Loucy (cell line): ENCODE measurements around the gene TELO2.

ENCODE experiments used
- H2AFZ ChIP-seq: fragments of 200-600 bp; sonication (generic); 2 replicates; pipeline ENCODE4 v1.6.0; 2016; ENCODE audit warnings: antibody characterized with exemption, mild to moderate bottlenecking, low read length, moderate library complexity
- H3F3A ChIP-seq: fragments of 200-600 bp; 2 replicates; pipeline ENCODE4 v1.6.0; 2016; ENCODE audit warnings: antibody characterized with exemption, low read depth, mild to moderate bottlenecking
- H3K27me3 ChIP-seq: fragments of 200-600 bp; sonication (generic); 2 replicates; pipeline ENCODE4 v1.6.1; 2014; ENCODE audit warnings: low read length, mild to moderate bottlenecking; ENCODE audit not compliant: insufficient read depth, poor library complexity, severe bottlenecking
- H3K36me3 ChIP-seq: fragments of 200-600 bp; sonication (generic); 2 replicates; pipeline ENCODE4 v1.6.1; 2016; ENCODE audit warnings: low read length; ENCODE audit not compliant: insufficient read depth
- H3K4me1 ChIP-seq: fragments of 200-600 bp; sonication (generic); 2 replicates; pipeline ENCODE4 v1.5.1; 2014; ENCODE audit warnings: low read length, mild to moderate bottlenecking; ENCODE audit not compliant: insufficient read depth, poor library complexity, severe bottlenecking
- H3K4me2 ChIP-seq: fragments of 200-600 bp; sonication (generic); 2 replicates; pipeline ENCODE4 v1.6.0; 2014; ENCODE audit warnings: antibody characterized with exemption, low read length, low read depth, mild to moderate bottlenecking; ENCODE audit not compliant: poor library complexity, severe bottlenecking
- H3K4me3 ChIP-seq: fragments of 200-600 bp; sonication (generic); 2 replicates; pipeline ENCODE4 v1.5.1; 2014; ENCODE audit warnings: low read length, mild to moderate bottlenecking, mixed read lengths; ENCODE audit not compliant: poor library complexity, severe bottlenecking
- H3K79me2 ChIP-seq: fragments of 200-600 bp; sonication (generic); 2 replicates; pipeline ENCODE4 v1.6.1; 2014; ENCODE audit warnings: low read length; ENCODE audit not compliant: insufficient read depth
- H3K9ac ChIP-seq: fragments of 200-600 bp; sonication (generic); 2 replicates; pipeline ENCODE4 v1.6.0; 2014; ENCODE audit warnings: mild to moderate bottlenecking, low read depth, low read length, moderate library complexity; ENCODE audit not compliant: poor library complexity, severe bottlenecking
- H3K9me2 ChIP-seq: fragments of 200-600 bp; sonication (generic); replicated peaks from 2 replicates; pipeline ENCODE4 v1.6.1; 2016; ENCODE audit warnings: low read depth, low read length, mixed read lengths
- H3K9me3 ChIP-seq: fragments of 200-600 bp; sonication (generic); 2 replicates; pipeline ENCODE4 v1.6.1; 2014; ENCODE audit warnings: mild to moderate bottlenecking, antibody characterized with exemption, low read length, low read depth; ENCODE audit not compliant: insufficient read depth
- H4K20me1 ChIP-seq: fragments of 200-600 bp; sonication (generic); 2 replicates; pipeline ENCODE4 v1.6.0; 2014; ENCODE audit warnings: antibody characterized with exemption, low read length, mild to moderate bottlenecking; ENCODE audit not compliant: insufficient read depth, poor library complexity, severe bottlenecking
- CTCF ChIP-seq: fragments of 200-600 bp; sonication (generic); conservative IDR thresholded peaks from 2 replicates; pipeline ENCODE4 v1.5.1; 2014; ENCODE audit warnings: mild to moderate bottlenecking, antibody characterized with exemption, low read length
- EZH2phosphoT487 ChIP-seq: fragments of 200-600 bp; IDR thresholded peaks from 2 replicates; pipeline ENCODE4 v1.6.1; 2018; ENCODE audit warnings: antibody characterized with exemption, mild to moderate bottlenecking, moderate library complexity, borderline replicate concordance

TELO2 gene

GRCh38 chr16:1506494-1507213 lies 13.5 kb downstream of the TELO2 start:
- H3K4me2 ChIP-seq = no peak overlapping the region
- no peaks in the 10 kb centered on the region; the same call in 1 of the 2 replicates for H3K36me3 ChIP-seq
- no peak overlapping the region for H3K9ac ChIP-seq
- H3K4me1 ChIP-seq = no peaks in the 10 kb centered on the region
- no peak overlapping the region for H3K4me3 ChIP-seq
- no peak overlapping the region for H2AFZ ChIP-seq
- H3K79me2 ChIP-seq = no peaks in the 10 kb centered on the region
- no peaks in the 10 kb centered on the region for H3F3A ChIP-seq
- no peaks in the 10 kb centered on the region for H3K27me3 ChIP-seq
- no peaks in the 10 kb centered on the region for H4K20me1 ChIP-seq
- no peaks in the 10 kb centered on the region for H3K9me2 ChIP-seq
- no peaks in the 10 kb centered on the region for H3K9me3 ChIP-seq
- no peak for TF ChIP-seq EZH2phosphoT487
- no peak for TF ChIP-seq CTCF

DNA sequence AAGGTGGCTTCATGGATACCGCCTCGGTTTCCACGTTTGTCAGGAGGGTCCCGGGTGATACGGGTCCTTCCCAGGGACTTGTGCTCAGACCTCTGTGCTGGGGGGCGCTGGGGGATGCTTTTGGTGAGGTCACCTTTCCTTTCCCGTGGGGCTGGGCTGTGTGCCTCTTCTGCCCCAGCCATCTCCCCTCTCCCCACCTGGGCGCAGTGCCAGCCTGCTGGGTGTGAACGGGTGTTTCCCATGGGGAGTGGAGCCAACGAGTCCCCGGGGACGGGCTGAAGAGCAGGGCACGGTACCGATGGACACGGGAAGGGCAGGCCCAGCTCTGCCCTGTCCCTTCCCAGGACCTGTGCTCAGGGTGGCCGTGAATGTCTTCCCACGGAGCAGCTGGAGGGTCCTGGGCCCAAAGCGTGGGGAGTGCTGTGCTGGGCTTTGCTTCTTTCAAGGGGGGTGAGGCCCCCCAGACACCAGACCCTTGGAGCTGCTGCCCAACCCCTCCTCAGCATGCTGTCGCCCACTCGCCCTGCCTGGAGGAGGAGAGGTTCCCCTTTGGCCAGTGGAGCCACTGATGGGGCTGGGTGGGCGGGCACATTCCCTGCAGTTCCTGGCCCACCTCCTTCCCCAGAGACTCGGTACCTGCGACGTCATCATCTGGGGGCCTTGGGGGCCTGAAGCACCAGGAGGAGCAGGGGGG lies 15.5 kb downstream of the TELO2 start:
- Histone ChIP-seq H3K36me3 (no peaks in the 10 kb centered on the region), H3K27me3 (no peaks in the 10 kb centered on the region), H3F3A (no peaks in the 10 kb centered on the region), H3K4me1 (no peaks in the 10 kb centered on the region), H3K9me3 (no peaks in the 10 kb centered on the region), H3K79me2 (no peaks in the 10 kb centered on the region), H3K4me2 (no peak overlapping the region), H3K9me2 (no peaks in the 10 kb centered on the region), H4K20me1 (no peaks in the 10 kb centered on the region), H3K9ac (no peak overlapping the region), H3K4me3 (no peak overlapping the region), H2AFZ (no peak overlapping the region)
- no peak for TF ChIP-seq EZH2phosphoT487
- TF ChIP-seq CTCF = no peak

GRCh38 chr16:1509307-1510221 lies 16.4 kb downstream of the TELO2 start:
- H3K4me3 ChIP-seq = no peak overlapping the region
- no peaks in the 10 kb centered on the region for H3K9me3 ChIP-seq
- no peaks in the 10 kb centered on the region for H3K36me3 ChIP-seq
- no peak overlapping the region for H3K4me2 ChIP-seq
- no peaks in the 10 kb centered on the region for H4K20me1 ChIP-seq
- H3K79me2 ChIP-seq = no peaks in the 10 kb centered on the region
- H3K27me3 ChIP-seq = no peaks in the 10 kb centered on the region
- no peaks in the 10 kb centered on the region for H3K9me2 ChIP-seq
- H2AFZ ChIP-seq = no peak overlapping the region
- H3K4me1 ChIP-seq = no peaks in the 10 kb centered on the region
- TF ChIP-seq CTCF (no peak), EZH2phosphoT487 (no peak)
- H3F3A ChIP-seq = no peaks in the 10 kb centered on the region
- H3K9ac ChIP-seq = no peak overlapping the region
